Panc1 (cell line): ENCODE data around the gene FOXP2. TPM values are rescaled to one million over a fixed set of nuclear protein-coding genes. Genes with fewer than 3 reads are reported as not detected.

Experiments
- ATAC-seq: fragments of 200-7000 bp; cut with Tn5 transposase; 2 replicates; pipeline ENCODE4 v1.9.1; 2020; ENCODE audit warnings: mild to moderate bottlenecking, moderate library complexity
- BruUV-seq: library from RNA; stranded (reverse); fragments of 400-500 nt; replicated peaks from 2 replicates; lab custom pipeline; 2021; lab: Mats Ljungman, UMichigan
- CTCF ChIA-PET: fragments of 300-600 bp; sonication (Branson Sonifier 250); formaldehyde crosslinking; loops from one replicate; lab custom pipeline; 2022; ENCODE audit warnings: antibody characterized with exemption; lab: Charles Lee
- POLR2A ChIA-PET: fragments of 300-600 bp; sonication (Branson Sonifier 250); formaldehyde crosslinking; loops from one replicate; lab custom pipeline; 2022; ENCODE audit warnings: antibody characterized with exemption; lab: Charles Lee
- DNase-seq: peaks from one replicate; pipeline ENCODE4 v3.0.0-alpha.2; 2010; ENCODE audit warnings: low read depth, low spot score
- H3K27ac ChIP-seq: 2 replicates; pipeline ENCODE4 v1.5.1; 2011; ENCODE audit warnings: mild to moderate bottlenecking, low read length, inconsistent platforms
- H3K27me3 ChIP-seq: fragments of 200-500 bp; sonication (Bioruptor generic); 2 replicates; pipeline ENCODE4 v1.6.0; 2014; ENCODE audit warnings: low read length, inconsistent platforms; ENCODE audit not compliant: control insufficient read depth, insufficient read depth
- H3K36me3 ChIP-seq: fragments of 200-500 bp; sonication (Bioruptor generic); 2 replicates; pipeline ENCODE4 v1.5.1; 2014; ENCODE audit warnings: inconsistent platforms, mild to moderate bottlenecking, low read length, moderate library complexity; ENCODE audit not compliant: control insufficient read depth, insufficient read depth
- H3K4me1 ChIP-seq: 2 replicates; pipeline ENCODE4 v1.5.1; 2011; ENCODE audit warnings: inconsistent platforms, mild to moderate bottlenecking, low read length, moderate library complexity; ENCODE audit not compliant: control insufficient read depth, insufficient read depth
- H3K4me3 ChIP-seq, 2 experiments: 2 replicates each; pipeline ENCODE4 v1.5.1; 2011 to 2012; ENCODE audit warnings: low read depth in 2 of 2, low read length in 2 of 2, mild to moderate bottlenecking in 2 of 2, inconsistent platforms in 1 of 2, moderate library complexity in 1 of 2
- H3K9me3 ChIP-seq: fragments of 200-500 bp; sonication (Bioruptor generic); 2 replicates; pipeline ENCODE4 v1.5.1; 2014; ENCODE audit warnings: low read depth, mild to moderate bottlenecking, inconsistent platforms, low read length, moderate library complexity; ENCODE audit not compliant: control insufficient read depth, insufficient read depth
- POLR2AphosphoS5 ChIP-seq: IDR thresholded peaks from 2 replicates; pipeline ENCODE4 v1.6.1; 2012; ENCODE audit warnings: mild to moderate bottlenecking, low read depth, low read length, moderate library complexity
- SIN3A ChIP-seq: IDR thresholded peaks from 2 replicates; pipeline ENCODE4 v1.6.1; 2012; ENCODE audit warnings: low read depth, mild to moderate bottlenecking, low read length, moderate library complexity, borderline replicate concordance; ENCODE audit not compliant: insufficient read depth
- TCF7L2 ChIP-seq: IDR thresholded peaks from 2 replicates; pipeline ENCODE4 v1.6.1; 2011; ENCODE audit warnings: mild to moderate bottlenecking, low read depth, low read length, inconsistent platforms
- in situ Hi-C: cut with HindIII; loops from 2 replicates; pipeline ENCODE4 v1.10.0; 2016; ENCODE audit warnings: low sequenced_read_pairs, low pct_unique_long_range_greater_than_20kb
- intact Hi-C: fragments of 100-400 bp; cut with micrococcal nuclease; formaldehyde crosslinking; loops from one replicate; pipeline ENCODE4 v1.10.0; 2022; ENCODE audit not compliant: unreplicated experiment
- total RNA-seq: library from RNA; stranded (reverse); gene quantifications from one replicate; pipeline ENCODE4 v1.2.1, GENCODE V29; 2021; ENCODE audit not compliant: unreplicated experiment
- TF ChIP-seq, protein P1 (sequence below): fragments of 450-650 bp; IDR thresholded peaks from 2 replicates; pipeline ENCODE4 v1.5.1; 2017; ENCODE audit warnings: mild to moderate bottlenecking
- TF ChIP-seq, protein P2 (sequence below), 2 experiments: IDR thresholded peaks; 2 replicates each; pipeline ENCODE4 v1.6.1; 2011 to 2012; ENCODE audit warnings: low read depth in 2 of 2, control low read depth in 1 of 2, low read length in 1 of 2, mild to moderate bottlenecking in 1 of 2, moderate library complexity in 1 of 2; ENCODE audit not compliant: insufficient read depth in 1 of 2

FOXP2 gene
- total RNA-seq, 1 experiment from 2014 or later: 0.54 TPM

DNA sequence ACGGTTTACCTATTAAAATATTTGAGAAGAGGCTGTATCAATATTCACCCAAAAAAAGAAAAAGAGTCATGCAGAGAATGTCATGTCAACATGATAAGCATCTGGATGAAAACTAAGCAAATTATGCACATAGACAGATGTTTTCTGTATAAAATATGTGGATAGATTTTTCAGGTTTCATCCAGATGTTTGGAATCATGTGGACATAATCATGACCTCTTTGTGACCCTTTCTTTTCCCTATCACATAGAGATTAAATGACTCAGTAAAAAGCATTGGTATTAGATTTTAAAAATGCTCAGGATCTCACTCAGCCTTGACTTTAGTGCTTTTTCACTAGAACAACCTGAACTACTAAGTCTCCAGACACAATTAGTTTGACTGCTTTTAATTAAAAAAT, 90.0 kb downstream of the FOXP2 start:
- CTCF ChIA-PET: no interaction called here
- H3K27me3 ChIP-seq: no peaks in the 10 kb centered on the region
- intact Hi-C loops: loop anchor here (10.0 kb wide), 1 partner anchor 160 kb away; no protein-coding TSS in a partner anchor
- in situ Hi-C loops: no loop called here
- ATAC-seq (no peak), DNase-seq (no peak)
- H3K36me3 ChIP-seq: no peaks in the 10 kb centered on the region
- BruUV-seq: no TSS peak
- H3K4me3 ChIP-seq: no peak overlapping the region
- peaks cover 13% of the 10 kb centered on the region; the same call in 1 of the 2 replicates for H3K4me1 ChIP-seq
- peak overlapping the region; percentile 57; the same call in 1 of the 2 replicates for H3K27ac ChIP-seq
- POLR2A ChIA-PET: no interaction called here
- H3K9me3 ChIP-seq: no peaks in the 10 kb centered on the region
- no peak for TF ChIP-seq SIN3A
- TF ChIP-seq TCF7L2: no peak
- TF ChIP-seq, protein P1, sequence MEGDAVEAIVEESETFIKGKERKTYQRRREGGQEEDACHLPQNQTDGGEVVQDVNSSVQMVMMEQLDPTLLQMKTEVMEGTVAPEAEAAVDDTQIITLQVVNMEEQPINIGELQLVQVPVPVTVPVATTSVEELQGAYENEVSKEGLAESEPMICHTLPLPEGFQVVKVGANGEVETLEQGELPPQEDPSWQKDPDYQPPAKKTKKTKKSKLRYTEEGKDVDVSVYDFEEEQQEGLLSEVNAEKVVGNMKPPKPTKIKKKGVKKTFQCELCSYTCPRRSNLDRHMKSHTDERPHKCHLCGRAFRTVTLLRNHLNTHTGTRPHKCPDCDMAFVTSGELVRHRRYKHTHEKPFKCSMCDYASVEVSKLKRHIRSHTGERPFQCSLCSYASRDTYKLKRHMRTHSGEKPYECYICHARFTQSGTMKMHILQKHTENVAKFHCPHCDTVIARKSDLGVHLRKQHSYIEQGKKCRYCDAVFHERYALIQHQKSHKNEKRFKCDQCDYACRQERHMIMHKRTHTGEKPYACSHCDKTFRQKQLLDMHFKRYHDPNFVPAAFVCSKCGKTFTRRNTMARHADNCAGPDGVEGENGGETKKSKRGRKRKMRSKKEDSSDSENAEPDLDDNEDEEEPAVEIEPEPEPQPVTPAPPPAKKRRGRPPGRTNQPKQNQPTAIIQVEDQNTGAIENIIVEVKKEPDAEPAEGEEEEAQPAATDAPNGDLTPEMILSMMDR: no peak
- TF ChIP-seq POLR2AphosphoS5: no peak
- TF ChIP-seq, protein P2, sequence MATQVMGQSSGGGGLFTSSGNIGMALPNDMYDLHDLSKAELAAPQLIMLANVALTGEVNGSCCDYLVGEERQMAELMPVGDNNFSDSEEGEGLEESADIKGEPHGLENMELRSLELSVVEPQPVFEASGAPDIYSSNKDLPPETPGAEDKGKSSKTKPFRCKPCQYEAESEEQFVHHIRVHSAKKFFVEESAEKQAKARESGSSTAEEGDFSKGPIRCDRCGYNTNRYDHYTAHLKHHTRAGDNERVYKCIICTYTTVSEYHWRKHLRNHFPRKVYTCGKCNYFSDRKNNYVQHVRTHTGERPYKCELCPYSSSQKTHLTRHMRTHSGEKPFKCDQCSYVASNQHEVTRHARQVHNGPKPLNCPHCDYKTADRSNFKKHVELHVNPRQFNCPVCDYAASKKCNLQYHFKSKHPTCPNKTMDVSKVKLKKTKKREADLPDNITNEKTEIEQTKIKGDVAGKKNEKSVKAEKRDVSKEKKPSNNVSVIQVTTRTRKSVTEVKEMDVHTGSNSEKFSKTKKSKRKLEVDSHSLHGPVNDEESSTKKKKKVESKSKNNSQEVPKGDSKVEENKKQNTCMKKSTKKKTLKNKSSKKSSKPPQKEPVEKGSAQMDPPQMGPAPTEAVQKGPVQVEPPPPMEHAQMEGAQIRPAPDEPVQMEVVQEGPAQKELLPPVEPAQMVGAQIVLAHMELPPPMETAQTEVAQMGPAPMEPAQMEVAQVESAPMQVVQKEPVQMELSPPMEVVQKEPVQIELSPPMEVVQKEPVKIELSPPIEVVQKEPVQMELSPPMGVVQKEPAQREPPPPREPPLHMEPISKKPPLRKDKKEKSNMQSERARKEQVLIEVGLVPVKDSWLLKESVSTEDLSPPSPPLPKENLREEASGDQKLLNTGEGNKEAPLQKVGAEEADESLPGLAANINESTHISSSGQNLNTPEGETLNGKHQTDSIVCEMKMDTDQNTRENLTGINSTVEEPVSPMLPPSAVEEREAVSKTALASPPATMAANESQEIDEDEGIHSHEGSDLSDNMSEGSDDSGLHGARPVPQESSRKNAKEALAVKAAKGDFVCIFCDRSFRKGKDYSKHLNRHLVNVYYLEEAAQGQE (IDR thresholded peaks at IDR 0.05; ENCODE audit: insufficient read depth in 1 of 2, low read depth in 2 of 2, low read length in 1 of 2): no peak

DNA sequence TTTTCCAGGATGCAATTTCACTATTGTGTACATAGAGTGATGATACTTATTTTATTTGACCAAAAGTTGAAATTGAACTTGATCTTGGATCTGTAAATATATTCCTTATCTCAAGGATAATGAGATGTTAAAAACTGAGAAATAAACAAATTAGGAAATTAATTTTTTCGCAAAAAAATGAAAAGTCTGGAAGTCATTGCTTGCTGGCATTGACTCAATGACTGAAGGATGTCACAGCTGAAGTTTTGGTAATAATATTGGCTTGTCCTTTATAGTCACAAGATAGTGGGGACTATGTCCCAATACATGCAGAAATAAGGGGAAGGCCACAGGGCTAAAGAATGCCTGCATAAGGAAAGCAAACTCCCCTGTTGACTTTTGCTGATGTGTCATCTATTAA, 92.8 kb downstream of the FOXP2 start:
- intact Hi-C loops: loop anchor here (10.0 kb wide), 1 partner anchor 157 kb away; no protein-coding TSS in a partner anchor
- H3K4me3 ChIP-seq: no peak overlapping the region

More for the DNA sequence above, 92.8 kb downstream of the FOXP2 start:
- ATAC-seq: no peak
- Histone ChIP-seq H3K36me3 (no peaks in the 10 kb centered on the region), H3K4me1 (peaks cover 8% of the 10 kb centered on the region; the same call in 1 of the 2 replicates), H3K27me3 (no peaks in the 10 kb centered on the region), H3K9me3 (no peaks in the 10 kb centered on the region), H3K27ac (no peak overlapping the region; the same call in 1 of the 2 replicates)
- DNase-seq: no peak
- ChIA-PET CTCF (no interaction called here), POLR2A (no interaction called here)
- in situ Hi-C loops: no loop called here
- no TSS peak for BruUV-seq
- TF ChIP-seq TCF7L2 (no peak), POLR2AphosphoS5 (no peak), SIN3A (no peak)
- TF ChIP-seq, protein P1: no peak
- TF ChIP-seq, protein P2 (IDR thresholded peaks at IDR 0.05; ENCODE audit: insufficient read depth in 1 of 2, low read depth in 2 of 2, low read length in 1 of 2): no peak
